ENCODE results near the gene CYGB.

GRCh38 chr17:76492989-76493501, 44.5 kb downstream of the CYGB start:
- no peak for TF ChIP-seq POLR2AphosphoS5 (IDR thresholded peaks at IDR 0.05; ENCODE audit: low read depth, low read length)
- no peak for TF ChIP-seq SIN3A (IDR thresholded peaks at IDR 0.05; ENCODE audit: borderline replicate concordance, insufficient read depth, low read length)
- TF ChIP-seq FOXP2 (optimal IDR thresholded peaks at IDR 0.05; ENCODE audit: borderline replicate concordance, extremely low read depth, extremely low read length, insufficient read depth) = no peak
- TF ChIP-seq REST (IDR thresholded peaks at IDR 0.05; ENCODE audit: insufficient read depth in 1 of 2, low read depth in 2 of 2, low read length in 2 of 2) = no peak
- TF ChIP-seq TAF1 (IDR thresholded peaks at IDR 0.05; ENCODE audit: borderline replicate concordance, insufficient read depth, low read length) = no peak
